NCI-H345 (cell line): Measurements from ENCODE around the gene ACBD6.
A peak's percentile ranks its signal among the peaks of the same experiment; 100 is the strongest.
"Not testable (repeated sequence)": the region's sequence is repeated elsewhere in the genome, so short reads cannot be mapped to it uniquely, and the experiment has no call there.

Source experiments
- DNase-seq: peaks from one replicate; lab custom pipeline; 2025; lab: John Stamatoyannopoulos, UW

Gene ACBD6

GRCh38 chr1:180502361-180503279 is at the start of gene ACBD6:
ACBD6 (minus strand) TSS chr1:180502577; CDS start chr1:180502266, 311 bp downstream.
- DNase-seq: peak; percentile 87

GRCh38 chr1:180551997-180552396 is 49.6 kb upstream of the ACBD6 start:
- no peak for DNase-seq

- DNase-seq: no peak
Observed at GRCh38 chr1:180550241-180550640, 47.9 kb upstream of the ACBD6 start.

- not testable (repeated sequence) for DNase-seq
Observed at GRCh38 chr1:180549770-180550169, 47.4 kb upstream of the ACBD6 start.

GRCh38 chr1:180548686-180549317 is 46.4 kb upstream of the ACBD6 start:
- DNase-seq: peak; percentile 46

GRCh38 chr1:180545991-180546390 is 43.6 kb upstream of the ACBD6 start:
- DNase-seq: no peak

GRCh38 chr1:180544050-180544449 is 41.7 kb upstream of the ACBD6 start:
- DNase-seq: no peak

- no peak for DNase-seq
Observed at GRCh38 chr1:180542838-180543145, 40.4 kb upstream of the ACBD6 start.

GRCh38 chr1:180542113-180542837 is 39.9 kb upstream of the ACBD6 start:
- DNase-seq: no peak

- peak; percentile 9 for DNase-seq
Observed at GRCh38 chr1:180540697-180541594, 38.6 kb upstream of the ACBD6 start.

- no peak for DNase-seq
Observed at GRCh38 chr1:180539136-180539535, 36.8 kb upstream of the ACBD6 start.

- no peak for DNase-seq
Observed at GRCh38 chr1:180536821-180537372, 34.5 kb upstream of the ACBD6 start.

GRCh38 chr1:180535418-180535999 is 33.1 kb upstream of the ACBD6 start:
- no peak for DNase-seq

- DNase-seq: no peak
Observed at GRCh38 chr1:180534214-180534613, 31.8 kb upstream of the ACBD6 start.

- peak; percentile 64 for DNase-seq
Observed at GRCh38 chr1:180533266-180533987, 31.1 kb upstream of the ACBD6 start.

GRCh38 chr1:180532854-180533253 is 30.5 kb upstream of the ACBD6 start:
- no peak for DNase-seq

GRCh38 chr1:180530501-180530900 is 28.1 kb upstream of the ACBD6 start:
- no peak for DNase-seq

- no peak for DNase-seq
Observed at GRCh38 chr1:180528868-180529470, 26.6 kb upstream of the ACBD6 start.

GRCh38 chr1:180527101-180527669 is 24.8 kb upstream of the ACBD6 start:
- no peak for DNase-seq

- no peak for DNase-seq
Observed at GRCh38 chr1:180525715-180526039, 23.3 kb upstream of the ACBD6 start.
